ENCODE results near the gene SMAD3. TPM values are rescaled to one million over a fixed set of nuclear protein-coding genes. Genes with fewer than 3 reads are reported as not detected.
"Not testable (repeated sequence)": the region's sequence is repeated elsewhere in the genome, so short reads cannot be mapped to it uniquely, and the experiment has no call there.

SMAD3 gene
- total RNA-seq, 3 donors from 2014 or later: 22.5 to 44.6 (median 33.4) TPM

- TF ChIP-seq CTCF (IDR thresholded peaks at IDR 0.05) (no peak), POLR2A (IDR thresholded peaks at IDR 0.05) (no peak), POLR2AphosphoS5 (IDR thresholded peaks at IDR 0.05) (no peak)
- no peaks in the 10 kb centered on the region for H3K36me3 ChIP-seq
- no peaks in the 10 kb centered on the region for H3K9me3 ChIP-seq
- peak overlapping the region; percentile 9 to 75 for H3K27ac ChIP-seq
- no peak for DNase-seq (ENCODE audit: low spot score in 2 of 2)
- H3K4me3 ChIP-seq: no peak overlapping the region
- H3K27me3 ChIP-seq: no peaks in the 10 kb centered on the region
- H3K4me1 ChIP-seq: peaks cover 0 to 9% of the 10 kb centered on the region in 2 donors
- intact Hi-C loops (cut with DNase I; ENCODE audit: low total_unique reads): no loop called here
Measured at GRCh38 chr15:67074886-67075229, 9.5 kb downstream of the SMAD3 start.

GRCh38 chr15:67075555-67076135 is 10.2 kb downstream of the SMAD3 start:
- H3K36me3 ChIP-seq; intact Hi-C loops (cut with DNase I; ENCODE audit: low total_unique reads); DNase-seq (ENCODE audit: low spot score in 2 of 2); H3K4me3 ChIP-seq; H3K27me3 ChIP-seq; H3K9me3 ChIP-seq: not testable (repeated sequence)
- H3K27ac ChIP-seq: peak overlapping the region; percentile 40 to 75
- H3K4me1 ChIP-seq: peaks cover 0 to 13% of the 10 kb centered on the region in 2 donors

GRCh38 chr15:67076147-67076843 is 10.9 kb downstream of the SMAD3 start:
- H3K4me3 ChIP-seq: no peak overlapping the region
- no peak for DNase-seq (ENCODE audit: low spot score in 2 of 2)
- TF ChIP-seq CTCF (IDR thresholded peaks at IDR 0.05) (no peak), POLR2AphosphoS5 (IDR thresholded peaks at IDR 0.05) (no peak), POLR2A (IDR thresholded peaks at IDR 0.05) (no peak)
- intact Hi-C loops (cut with DNase I; ENCODE audit: low total_unique reads): no loop called here
- no peaks in the 10 kb centered on the region for H3K36me3 ChIP-seq
- H3K27me3 ChIP-seq: no peaks in the 10 kb centered on the region
- H3K27ac ChIP-seq: peak overlapping the region in 1 of 2 donors; percentile 40
- peaks cover 4 to 18% of the 10 kb centered on the region in 2 donors for H3K4me1 ChIP-seq
- H3K9me3 ChIP-seq: no peaks in the 10 kb centered on the region

- no peak for TF ChIP-seq CTCF (IDR thresholded peaks at IDR 0.05)
- no peak for TF ChIP-seq POLR2A (IDR thresholded peaks at IDR 0.05)
- no peak for TF ChIP-seq POLR2AphosphoS5 (IDR thresholded peaks at IDR 0.05)
- no peak for DNase-seq (ENCODE audit: low spot score in 2 of 2)
- no peaks in the 10 kb centered on the region for H3K27me3 ChIP-seq
- no peak overlapping the region for H3K4me3 ChIP-seq
- peak overlapping the region; percentile 54 to 74 for H3K27ac ChIP-seq
- intact Hi-C loops (cut with DNase I; ENCODE audit: low total_unique reads): no loop called here
- no peaks in the 10 kb centered on the region for H3K9me3 ChIP-seq
- peaks cover 4 to 22% of the 10 kb centered on the region in 2 donors for H3K4me1 ChIP-seq
- no peaks in the 10 kb centered on the region for H3K36me3 ChIP-seq
Measured at GRCh38 chr15:67077641-67078215, 12.3 kb downstream of the SMAD3 start.

- DNase-seq (ENCODE audit: low spot score in 2 of 2): no peak
- H3K4me3 ChIP-seq: no peak overlapping the region
- H3K36me3 ChIP-seq: no peaks in the 10 kb centered on the region
- no peaks in the 10 kb centered on the region for H3K27me3 ChIP-seq
- H3K4me1 ChIP-seq: peaks cover 4 to 22% of the 10 kb centered on the region in 2 donors
- TF ChIP-seq POLR2AphosphoS5 (IDR thresholded peaks at IDR 0.05) (no peak), CTCF (IDR thresholded peaks at IDR 0.05) (no peak), POLR2A (IDR thresholded peaks at IDR 0.05) (no peak)
- peak overlapping the region; percentile 76 to 79 for H3K27ac ChIP-seq
- H3K9me3 ChIP-seq: no peaks in the 10 kb centered on the region
- intact Hi-C loops (cut with DNase I; ENCODE audit: low total_unique reads): no loop called here
Measured at GRCh38 chr15:67079361-67079760, 14.0 kb downstream of the SMAD3 start.
